ENCODE results near the gene G6PC1. TPM values are rescaled to one million over a fixed set of nuclear protein-coding genes. Genes with fewer than 3 reads are reported as not detected.
"Not testable (repeated sequence)": the region's sequence is repeated elsewhere in the genome, so short reads cannot be mapped to it uniquely, and the experiment has no call there.

Gene G6PC1
- not detected in 2 replicates for polyA plus RNA-seq (2013)

GRCh38 chr17:42900460-42901331 lies at the start of gene G6PC1:
Gene G6PC1 (plus strand): TSS chr17:42900799. CDS start chr17:42900877, 78 bp downstream.
- Histone ChIP-seq H3K36me3 (ENCODE audit: control insufficient read depth in 1 of 2, insufficient read depth in 2 of 2, low read length in 2 of 2) (no peaks in the 10 kb centered on the region), H2BK5ac (ENCODE audit: low read depth, low read length, poor library complexity) (no peak within 1 kb of the TSS), H3K79me1 (ENCODE audit: low read length) (no peaks in the 10 kb centered on the region), H2AK5ac (ENCODE audit: low read length) (no peak within 1 kb of the TSS), H4K8ac (ENCODE audit: low read depth, low read length) (no peak within 1 kb of the TSS), H3K4me3 (ENCODE audit: low read depth, low read length) (no peak within 1 kb of the TSS), H3K79me2 (ENCODE audit: control insufficient read depth, insufficient read depth, low read length, poor library complexity) (no peaks in the 10 kb centered on the region), H3K18ac (ENCODE audit: low read length) (no peak within 1 kb of the TSS), H3K4ac (ENCODE audit: low read depth, low read length) (no peak within 1 kb of the TSS), H2BK12ac (ENCODE audit: low read length) (no peak within 1 kb of the TSS), H3K9me3 (ENCODE audit: insufficient read depth, low read depth, low read length) (peaks cover 2% of the 10 kb centered on the region), H2AFZ (ENCODE audit: insufficient read depth, low read length, poor library complexity) (no peak within 1 kb of the TSS), H3K4me1 (ENCODE audit: control insufficient read depth in 1 of 2, insufficient read depth in 2 of 2, low read length in 2 of 2) (no peaks in the 10 kb centered on the region), H3K9ac (ENCODE audit: low read length) (no peak within 1 kb of the TSS), H3K27ac (ENCODE audit: low read depth, low read length) (no peak within 1 kb of the TSS), H3K27me3 (ENCODE audit: insufficient read depth, low read length) (no peaks in the 10 kb centered on the region), H4K12ac (ENCODE audit: low read depth, low read length) (no peak within 1 kb of the TSS), H3K23ac (ENCODE audit: low read length) (no peak within 1 kb of the TSS), H3K14ac (ENCODE audit: low read length) (no peak within 1 kb of the TSS), H4K91ac (ENCODE audit: low read depth, low read length) (no peak within 1 kb of the TSS), H2BK120ac (ENCODE audit: insufficient read depth, low read length, poor library complexity) (no peak within 1 kb of the TSS), H3K4me2 (ENCODE audit: low read length) (no peak within 1 kb of the TSS)
- WGBS (ENCODE audit: extremely low coverage, insufficient coverage, insufficient read length), result no CpG with 5 or more reads among the region's 12 CpGs
- DNase-seq, result no peak

- Histone ChIP-seq H2BK5ac (ENCODE audit: low read depth, low read length, poor library complexity) (no peak within 1 kb of the TSS), H4K12ac (ENCODE audit: low read depth, low read length) (no peak within 1 kb of the TSS), H3K18ac (ENCODE audit: low read length) (no peak within 1 kb of the TSS), H3K36me3 (ENCODE audit: control insufficient read depth in 1 of 2, insufficient read depth in 2 of 2, low read length in 2 of 2) (peaks cover 0 to 2% of the 10 kb centered on the region in 2 experiments), H2AFZ (ENCODE audit: insufficient read depth, low read length, poor library complexity) (no peak within 1 kb of the TSS), H3K9me3 (ENCODE audit: insufficient read depth, low read depth, low read length) (no peaks in the 10 kb centered on the region), H3K14ac (ENCODE audit: low read length) (no peak within 1 kb of the TSS), H3K79me2 (ENCODE audit: control insufficient read depth, insufficient read depth, low read length, poor library complexity) (no peaks in the 10 kb centered on the region), H3K27ac (ENCODE audit: low read depth, low read length) (no peak within 1 kb of the TSS), H3K23ac (ENCODE audit: low read length) (no peak within 1 kb of the TSS), H3K4me1 (ENCODE audit: control insufficient read depth in 1 of 2, insufficient read depth in 2 of 2, low read length in 2 of 2) (no peaks in the 10 kb centered on the region), H2BK120ac (ENCODE audit: insufficient read depth, low read length, poor library complexity) (no peak within 1 kb of the TSS), H3K4me3 (ENCODE audit: low read depth, low read length) (no peak within 1 kb of the TSS), H3K27me3 (ENCODE audit: insufficient read depth, low read length) (no peaks in the 10 kb centered on the region), H2BK12ac (ENCODE audit: low read length) (no peak within 1 kb of the TSS), H4K8ac (ENCODE audit: low read depth, low read length) (no peak within 1 kb of the TSS), H3K9ac (ENCODE audit: low read length) (no peak within 1 kb of the TSS), H3K79me1 (ENCODE audit: low read length) (no peaks in the 10 kb centered on the region), H4K91ac (ENCODE audit: low read depth, low read length) (no peak within 1 kb of the TSS), H3K4me2 (ENCODE audit: low read length) (no peak within 1 kb of the TSS), H2AK5ac (ENCODE audit: low read length) (no peak within 1 kb of the TSS), H3K4ac (ENCODE audit: low read depth, low read length) (no peak within 1 kb of the TSS)
- WGBS (ENCODE audit: extremely low coverage, insufficient coverage, insufficient read length), result no CpG with 5 or more reads among the region's 9 CpGs
- no peak for DNase-seq
These were observed 49.6 kb upstream of the G6PC1 start, which contains the start of gene AOC3 for GRCh38 chr17:42850954-42851353. Gene AOC3 (plus strand): TSS chr17:42851199. CDS start chr17:42851344, 145 bp downstream.

- not testable (repeated sequence) for H3K14ac ChIP-seq (ENCODE audit: low read length); H2AK5ac ChIP-seq (ENCODE audit: low read length); H3K9me3 ChIP-seq (ENCODE audit: insufficient read depth, low read depth, low read length); H3K79me2 ChIP-seq (ENCODE audit: control insufficient read depth, insufficient read depth, low read length, poor library complexity); DNase-seq; H3K9ac ChIP-seq (ENCODE audit: low read length); H3K4me1 ChIP-seq (ENCODE audit: control insufficient read depth in 1 of 2, insufficient read depth in 2 of 2, low read length in 2 of 2); H2BK12ac ChIP-seq (ENCODE audit: low read length); H2AFZ ChIP-seq (ENCODE audit: insufficient read depth, low read length, poor library complexity); H3K27ac ChIP-seq (ENCODE audit: low read depth, low read length); H3K23ac ChIP-seq (ENCODE audit: low read length); H2BK120ac ChIP-seq (ENCODE audit: insufficient read depth, low read length, poor library complexity); H3K4me3 ChIP-seq (ENCODE audit: low read depth, low read length); H2BK5ac ChIP-seq (ENCODE audit: low read depth, low read length, poor library complexity); H3K36me3 ChIP-seq (ENCODE audit: control insufficient read depth in 1 of 2, insufficient read depth in 2 of 2, low read length in 2 of 2); H3K4ac ChIP-seq (ENCODE audit: low read depth, low read length); H3K27me3 ChIP-seq (ENCODE audit: insufficient read depth, low read length); H3K4me2 ChIP-seq (ENCODE audit: low read length); H4K8ac ChIP-seq (ENCODE audit: low read depth, low read length); H3K79me1 ChIP-seq (ENCODE audit: low read length); H3K18ac ChIP-seq (ENCODE audit: low read length); H4K12ac ChIP-seq (ENCODE audit: low read depth, low read length); H4K91ac ChIP-seq (ENCODE audit: low read depth, low read length)
- WGBS (ENCODE audit: extremely low coverage, insufficient coverage, insufficient read length), result no CpG with 5 or more reads among the region's 28 CpGs
These were observed 49.0 kb upstream of the G6PC1 start for GRCh38 chr17:42851371-42852240.

- Histone ChIP-seq H3K27ac (ENCODE audit: low read depth, low read length) (no peak overlapping the region), H3K79me1 (ENCODE audit: low read length) (no peaks in the 10 kb centered on the region)
- WGBS (ENCODE audit: extremely low coverage, insufficient coverage, insufficient read length), result no CpG with 5 or more reads among the region's 15 CpGs
These were observed 48.2 kb upstream of the G6PC1 start for GRCh38 chr17:42852351-42852750.

More at GRCh38 chr17:42852351-42852750, 48.2 kb upstream of the G6PC1 start:
- no peaks in the 10 kb centered on the region for H3K79me2 ChIP-seq (ENCODE audit: control insufficient read depth, insufficient read depth, low read length, poor library complexity)
- H3K9me3 ChIP-seq (ENCODE audit: insufficient read depth, low read depth, low read length), result no peaks in the 10 kb centered on the region
- no peak overlapping the region for H4K8ac ChIP-seq (ENCODE audit: low read depth, low read length)
- no peak overlapping the region for H2AK5ac ChIP-seq (ENCODE audit: low read length)
- no peak for DNase-seq
- no peak overlapping the region for H2BK12ac ChIP-seq (ENCODE audit: low read length)
- no peak overlapping the region for H3K4me2 ChIP-seq (ENCODE audit: low read length)
- H3K27me3 ChIP-seq (ENCODE audit: insufficient read depth, low read length), result no peaks in the 10 kb centered on the region
- H2BK120ac ChIP-seq (ENCODE audit: insufficient read depth, low read length, poor library complexity), result no peak overlapping the region
- H3K36me3 ChIP-seq (ENCODE audit: control insufficient read depth in 1 of 2, insufficient read depth in 2 of 2, low read length in 2 of 2), result no peaks in the 10 kb centered on the region
- H3K9ac ChIP-seq (ENCODE audit: low read length), result no peak overlapping the region
- no peak overlapping the region for H3K4ac ChIP-seq (ENCODE audit: low read depth, low read length)
- H2AFZ ChIP-seq (ENCODE audit: insufficient read depth, low read length, poor library complexity), result no peak overlapping the region
- no peak overlapping the region for H2BK5ac ChIP-seq (ENCODE audit: low read depth, low read length, poor library complexity)
- no peak overlapping the region for H3K14ac ChIP-seq (ENCODE audit: low read length)
- H3K4me3 ChIP-seq (ENCODE audit: low read depth, low read length), result no peak overlapping the region
- H3K4me1 ChIP-seq (ENCODE audit: control insufficient read depth in 1 of 2, insufficient read depth in 2 of 2, low read length in 2 of 2), result no peaks in the 10 kb centered on the region
- no peak overlapping the region for H3K23ac ChIP-seq (ENCODE audit: low read length)
- no peak overlapping the region for H4K12ac ChIP-seq (ENCODE audit: low read depth, low read length)
- H4K91ac ChIP-seq (ENCODE audit: low read depth, low read length), result no peak overlapping the region
- no peak overlapping the region for H3K18ac ChIP-seq (ENCODE audit: low read length)

Data from trophoblast cell (in vitro differentiated cells and primary cell).